Left lung (tissue), 10 donors: ENCODE results near the gene BPGM. TPM values are rescaled to one million over a fixed set of nuclear protein-coding genes. Genes with fewer than 3 reads are reported as not detected.

ENCODE experiments used
- ATAC-seq: fragments of 200-7000 bp; cut with Tn5 transposase; one replicate; pipeline ENCODE4 v1.9.1; 2020; ENCODE audit warnings: moderate library complexity
- DNase-seq, 4 donors: peaks; one replicate each; pipeline ENCODE4 v3.0.0-alpha.2; 2013 to 2020
- H3K27ac ChIP-seq, 2 donors: fragments of 200-600 bp; sonication (generic) in 1 of 2; one replicate each; pipeline versions ENCODE4 v1.5.0 to v1.8.0; 2020 to 2021
- H3K27me3 ChIP-seq, 2 donors: fragments of 200-600 bp; sonication (generic) in 1 of 2; one replicate each; pipeline versions ENCODE4 v1.5.0 to v1.8.0; 2020 to 2021
- H3K36me3 ChIP-seq, 2 donors: fragments of 200-600 bp; sonication (generic) in 1 of 2; one replicate each; pipeline versions ENCODE4 v1.5.0 to v1.8.0; 2020 to 2021
- H3K4me1 ChIP-seq, 2 donors: fragments of 200-600 bp; one replicate each; pipeline ENCODE4 v1.8.0; 2021
- H3K4me3 ChIP-seq, 2 donors: fragments of 200-600 bp; sonication (generic) in 1 of 2; one replicate each; pipeline versions ENCODE4 v1.5.0 to v1.8.0; 2020 to 2021; ENCODE audit warnings: mild to moderate bottlenecking in 1 of 2
- H3K9me3 ChIP-seq, 2 donors: fragments of 200-600 bp; sonication (generic) in 1 of 2; one replicate each; pipeline versions ENCODE4 v1.5.0 to v1.8.0; 2020 to 2021
- intact Hi-C, 2 donors: fragments of 100-400 bp; cut with DNase I; formaldehyde crosslinking; loops; one replicate each; pipeline versions ENCODE4 v1.11.2 to v1.14.2; 2022
- polyA plus RNA-seq, 6 donors: library from polyadenylated mRNA; unstranded; fragments of 120-200 nt; gene quantifications; one replicate each; pipeline ENCODE4 v1.2.1, GENCODE V29; 2013; ENCODE audit not compliant: insufficient read length in 6 of 6
- total RNA-seq, 2 donors: library from RNA; stranded (reverse); fragmentation: NEBNext Ultra II Directional; extraction: Animal tissue kit (Norgen Biotek cat#: 25700); gene quantifications; one replicate each; pipeline ENCODE4 v1.2.1, GENCODE V29; 2021
- TF ChIP-seq, protein P1 (sequence below), 2 donors: fragments of 200-600 bp; sonication (generic) in 1 of 2; IDR thresholded peaks; one replicate each; pipeline versions ENCODE4 v1.5.0 to v1.8.0; 2021; ENCODE audit warnings: antibody characterized with exemption in 2 of 2
- donor health status: DM: no; HTN: yes; CAD: no.
- donor health status: DM: no; HTN: no; CAD: no.

The BPGM gene
- total and polyA plus RNA-seq, 8 donors: 16.0 to 38.9 (median 26.7) TPM

DNA sequence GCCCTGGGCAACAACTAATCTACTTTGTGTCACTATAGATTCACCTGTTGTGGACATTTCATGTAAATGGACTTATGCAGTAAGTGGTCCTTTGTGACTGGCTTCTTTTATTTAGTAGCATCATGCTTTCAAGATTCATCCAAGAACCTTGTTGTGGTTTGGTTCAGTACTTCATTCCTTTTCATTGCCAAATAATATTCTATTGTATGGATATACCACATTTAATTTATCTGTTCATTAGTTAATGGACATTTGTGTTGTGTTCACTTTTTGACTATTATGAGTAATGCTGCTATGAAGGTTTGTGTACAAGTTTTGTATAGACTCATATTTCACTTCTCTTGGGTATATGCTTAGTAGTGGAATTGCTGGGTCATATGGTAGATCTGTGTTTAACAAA is 27.8 kb downstream of the BPGM start:
- Histone ChIP-seq H3K9me3 (peaks cover 0 to 2% of the 10 kb centered on the region in 2 donors), H3K27me3 (no peaks in the 10 kb centered on the region), H3K4me3 (no peak overlapping the region), H3K27ac (no peak overlapping the region), H3K36me3 (peaks cover 0 to 8% of the 10 kb centered on the region in 2 donors), H3K4me1 (peaks cover 0 to 9% of the 10 kb centered on the region in 2 donors)
- intact Hi-C loops: no loop called here
- TF ChIP-seq, protein P1, sequence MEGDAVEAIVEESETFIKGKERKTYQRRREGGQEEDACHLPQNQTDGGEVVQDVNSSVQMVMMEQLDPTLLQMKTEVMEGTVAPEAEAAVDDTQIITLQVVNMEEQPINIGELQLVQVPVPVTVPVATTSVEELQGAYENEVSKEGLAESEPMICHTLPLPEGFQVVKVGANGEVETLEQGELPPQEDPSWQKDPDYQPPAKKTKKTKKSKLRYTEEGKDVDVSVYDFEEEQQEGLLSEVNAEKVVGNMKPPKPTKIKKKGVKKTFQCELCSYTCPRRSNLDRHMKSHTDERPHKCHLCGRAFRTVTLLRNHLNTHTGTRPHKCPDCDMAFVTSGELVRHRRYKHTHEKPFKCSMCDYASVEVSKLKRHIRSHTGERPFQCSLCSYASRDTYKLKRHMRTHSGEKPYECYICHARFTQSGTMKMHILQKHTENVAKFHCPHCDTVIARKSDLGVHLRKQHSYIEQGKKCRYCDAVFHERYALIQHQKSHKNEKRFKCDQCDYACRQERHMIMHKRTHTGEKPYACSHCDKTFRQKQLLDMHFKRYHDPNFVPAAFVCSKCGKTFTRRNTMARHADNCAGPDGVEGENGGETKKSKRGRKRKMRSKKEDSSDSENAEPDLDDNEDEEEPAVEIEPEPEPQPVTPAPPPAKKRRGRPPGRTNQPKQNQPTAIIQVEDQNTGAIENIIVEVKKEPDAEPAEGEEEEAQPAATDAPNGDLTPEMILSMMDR (IDR thresholded peaks at IDR 0.05): no peak
- no peak for ATAC-seq
- no peak for DNase-seq

DNA sequence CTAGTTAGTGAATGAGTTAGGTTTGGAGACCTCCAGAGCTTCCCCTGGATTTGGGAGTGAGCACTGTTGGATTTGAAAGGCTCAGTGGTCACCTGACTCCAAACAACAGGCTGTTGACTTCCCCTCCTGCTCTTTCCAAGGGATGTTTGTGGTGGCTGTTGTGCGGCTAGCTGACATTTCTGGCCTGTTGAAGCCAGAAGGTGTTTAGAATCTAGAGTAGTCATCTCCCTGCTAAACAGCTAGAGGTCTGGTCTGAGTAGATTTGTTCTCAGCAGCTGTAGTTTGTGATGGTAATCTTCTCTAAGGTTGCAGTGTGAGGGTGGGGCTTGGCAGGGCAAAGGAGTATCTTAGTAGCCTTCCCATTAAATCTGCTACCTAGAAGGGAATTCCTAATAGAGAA is 30.1 kb downstream of the BPGM start:
- Histone ChIP-seq H3K4me1 (no peaks in the 10 kb centered on the region), H3K27ac (no peak overlapping the region)
- DNase-seq: no peak

DNA sequence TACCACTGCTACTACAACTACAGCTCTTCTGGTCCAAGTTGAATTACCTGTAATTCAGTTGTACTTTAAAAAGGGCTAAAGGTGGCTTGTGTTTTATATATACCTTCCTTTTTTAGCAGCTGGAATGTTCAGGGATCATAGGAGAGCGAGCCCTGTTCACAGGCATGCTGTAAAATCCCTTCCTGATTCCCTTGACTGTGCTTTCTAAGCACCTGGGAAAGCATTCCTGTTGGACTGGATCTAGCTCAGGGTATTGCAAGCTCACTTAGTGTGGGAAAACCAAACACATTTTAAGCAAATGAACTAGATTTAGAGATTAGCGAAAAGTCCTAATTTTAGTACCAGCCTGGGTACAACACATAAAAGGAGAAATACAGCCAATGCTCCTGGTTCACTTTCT is 31.5 kb downstream of the BPGM start:
- no peak overlapping the region for H3K27ac ChIP-seq
- ATAC-seq: no peak
- H3K36me3 ChIP-seq: peaks cover 0 to 23% of the 10 kb centered on the region in 2 donors
- peaks cover 0 to 2% of the 10 kb centered on the region in 2 donors for H3K9me3 ChIP-seq
- intact Hi-C loops: no loop called here
- TF ChIP-seq, protein P1 (IDR thresholded peaks at IDR 0.05): no peak
- no peak for DNase-seq
- no peak overlapping the region for H3K4me3 ChIP-seq
- no peaks in the 10 kb centered on the region for H3K27me3 ChIP-seq
- no peaks in the 10 kb centered on the region for H3K4me1 ChIP-seq

More for the DNA sequence above, 30.1 kb downstream of the BPGM start:
- TF ChIP-seq, protein P1 (IDR thresholded peaks at IDR 0.05): no peak
- H3K4me3 ChIP-seq: no peak overlapping the region
- H3K9me3 ChIP-seq: peaks cover 0 to 2% of the 10 kb centered on the region in 2 donors
- no peak for ATAC-seq
- H3K27me3 ChIP-seq: no peaks in the 10 kb centered on the region
- intact Hi-C loops: no loop called here
- H3K36me3 ChIP-seq: peaks cover 0 to 23% of the 10 kb centered on the region in 2 donors

DNA sequence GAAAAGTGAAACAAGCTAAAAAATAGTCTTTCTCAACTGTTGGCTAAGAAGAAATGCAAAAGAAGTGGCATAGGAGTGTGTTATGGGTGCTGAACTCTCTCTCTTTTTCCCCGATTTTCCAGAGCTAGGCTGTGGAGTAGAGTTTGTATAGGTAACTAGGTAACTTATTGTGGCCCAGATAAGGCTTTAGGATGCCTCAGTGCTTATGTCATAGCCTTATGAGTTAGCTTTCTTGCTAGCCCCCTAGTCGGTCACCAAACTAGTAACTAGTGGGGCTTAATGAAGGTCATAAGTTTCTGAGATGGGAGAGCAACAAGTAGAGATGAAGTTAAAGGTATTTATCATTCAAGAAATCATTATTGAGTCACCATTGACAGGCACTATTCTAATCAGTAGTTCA is 32.4 kb downstream of the BPGM start:
- peaks cover 0 to 23% of the 10 kb centered on the region in 2 donors for H3K36me3 ChIP-seq
- peaks cover 0 to 2% of the 10 kb centered on the region in 2 donors for H3K9me3 ChIP-seq
- DNase-seq (no peak), ATAC-seq (no peak)
- H3K4me1 ChIP-seq: no peaks in the 10 kb centered on the region
- H3K4me3 ChIP-seq: no peak overlapping the region
- intact Hi-C loops: no loop called here
- TF ChIP-seq, protein P1 (IDR thresholded peaks at IDR 0.05): no peak
- H3K27ac ChIP-seq: no peak overlapping the region
- no peaks in the 10 kb centered on the region for H3K27me3 ChIP-seq

DNA sequence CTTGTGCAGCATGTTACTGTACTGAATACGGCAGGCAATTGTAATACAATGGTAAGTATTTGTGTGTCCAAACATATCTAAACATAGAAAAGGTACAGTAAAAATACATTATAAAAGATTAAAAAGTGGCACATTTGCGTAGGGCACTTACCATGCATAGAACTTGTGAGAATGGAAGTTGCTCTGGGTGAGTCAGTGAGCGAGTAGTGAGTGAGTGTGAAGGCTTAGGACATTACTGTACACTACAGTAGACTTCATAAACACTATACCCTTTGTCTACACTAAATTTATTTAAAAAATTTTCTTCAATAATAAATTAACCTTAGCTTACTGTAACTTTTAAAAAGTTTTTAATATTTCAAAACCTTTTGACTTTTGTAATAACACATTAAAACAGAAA is 37.5 kb downstream of the BPGM start:
- Histone ChIP-seq H3K4me3 (no peak overlapping the region), H3K27ac (no peak overlapping the region), H3K36me3 (peaks cover 0 to 17% of the 10 kb centered on the region in 2 donors), H3K4me1 (no peaks in the 10 kb centered on the region), H3K27me3 (no peaks in the 10 kb centered on the region), H3K9me3 (no peaks in the 10 kb centered on the region)
- intact Hi-C loops: no loop called here
- ATAC-seq (no peak), DNase-seq (no peak)
- TF ChIP-seq, protein P1 (IDR thresholded peaks at IDR 0.05): no peak
